IMR-90 (cell line): Measurements from ENCODE around the gene HOMEZ. TPM values are rescaled to one million over a fixed set of nuclear protein-coding genes. Genes with fewer than 3 reads are reported as not detected.

Experiments
- ATAC-seq: fragments of 200-7000 bp; cut with Tn5 transposase; 2 replicates; pipeline ENCODE4 v1.9.1; 2020; ENCODE audit warnings: low read depth, mild to moderate bottlenecking, moderate library complexity
- BruUV-seq: library from RNA; stranded (reverse); fragments of 400-500 nt; replicated peaks from 2 replicates; lab custom pipeline; 2021; lab: Mats Ljungman, UMichigan
- CTCF ChIA-PET: fragments of 300-600 bp; formaldehyde crosslinking; extraction: SDS; loops from one replicate; lab custom pipeline; 2021; ENCODE audit warnings: antibody characterized with exemption; lab: Yijun Ruan, JAX
- POLR2A ChIA-PET: fragments of 300-600 bp; sonication (Branson Sonifier 250); formaldehyde crosslinking; loops from one replicate; lab custom pipeline; 2022; ENCODE audit warnings: antibody characterized with exemption; ENCODE audit not compliant: unreplicated experiment; lab: Charles Lee
- DNase-seq: peaks from one replicate; pipeline ENCODE4 v3.0.0; 2013
- H2AFZ ChIP-seq: replicated peaks from 2 replicates; pipeline ENCODE3; 2013; ENCODE audit warnings: low read length, mild to moderate bottlenecking; ENCODE audit not compliant: poor library complexity
- H2AK5ac ChIP-seq: 2 replicates; pipeline ENCODE4 v1.6.1; 2013; ENCODE audit warnings: low read depth, low read length, inconsistent platforms
- H2AK9ac ChIP-seq: replicated peaks from 2 replicates; pipeline ENCODE3; 2013; ENCODE audit warnings: mild to moderate bottlenecking, low read depth, low read length, moderate library complexity; ENCODE audit not compliant: poor library complexity
- H2BK120ac ChIP-seq: 2 replicates; pipeline ENCODE4 v1.6.1; 2013; ENCODE audit warnings: low read depth, low read length, inconsistent platforms
- H2BK15ac ChIP-seq: 3 replicates; pipeline ENCODE4 v1.6.1; 2013; ENCODE audit warnings: low read depth, low read length, inconsistent platforms
- H2BK20ac ChIP-seq: 2 replicates; pipeline ENCODE4 v1.6.1; 2013; ENCODE audit warnings: low read depth, mild to moderate bottlenecking, inconsistent platforms, low read length, moderate library complexity
- H2BK5ac ChIP-seq: 2 replicates; pipeline ENCODE4 v1.6.1; 2013; ENCODE audit warnings: mild to moderate bottlenecking, low read depth, low read length, inconsistent platforms; ENCODE audit not compliant: poor library complexity, severe bottlenecking
- H3K14ac ChIP-seq: replicated peaks from 2 replicates; pipeline ENCODE4 v1.6.1; 2013; ENCODE audit warnings: low read depth, low read length, inconsistent platforms
- H3K18ac ChIP-seq: 2 replicates; pipeline ENCODE4 v1.6.1; 2013; ENCODE audit warnings: low read depth, low read length, control low read depth
- H3K23ac ChIP-seq: 2 replicates; pipeline ENCODE4 v1.6.1; 2013; ENCODE audit warnings: low read depth, low read length, inconsistent platforms
- H3K27ac ChIP-seq: 2 replicates; pipeline ENCODE4 v1.5.1; 2013; ENCODE audit warnings: mild to moderate bottlenecking, control low read depth, low read length; ENCODE audit not compliant: insufficient read depth
- H3K27me3 ChIP-seq: 2 replicates; pipeline ENCODE4 v1.6.1; 2013; ENCODE audit warnings: low read length; ENCODE audit not compliant: control insufficient read depth, insufficient read depth
- H3K36me3 ChIP-seq: 2 replicates; pipeline ENCODE4 v1.6.1; 2013; ENCODE audit warnings: low read length, mixed read lengths; ENCODE audit not compliant: control insufficient read depth, insufficient read depth
- H3K4ac ChIP-seq: 2 replicates; pipeline ENCODE4 v1.6.1; 2013; ENCODE audit warnings: low read depth, low read length, inconsistent platforms
- H3K4me1 ChIP-seq: 2 replicates; pipeline ENCODE4 v1.6.1; 2013; ENCODE audit warnings: low read length, mixed read lengths; ENCODE audit not compliant: control insufficient read depth, insufficient read depth
- H3K4me2 ChIP-seq: 2 replicates; pipeline ENCODE4 v1.6.1; 2013; ENCODE audit warnings: low read depth, mild to moderate bottlenecking, control low read depth, low read length, moderate library complexity
- H3K4me3 ChIP-seq: 2 replicates; pipeline ENCODE4 v1.5.1; 2013; ENCODE audit warnings: low read depth, mild to moderate bottlenecking, control low read depth, low read length, moderate library complexity; ENCODE audit not compliant: insufficient read depth
- H3K56ac ChIP-seq: 2 replicates; pipeline ENCODE4 v1.6.1; 2013; ENCODE audit warnings: low read length, inconsistent platforms; ENCODE audit not compliant: insufficient read depth; ENCODE audit errors: extremely low read depth
- H3K79me1 ChIP-seq, 2 experiments: 2 replicates each; pipeline ENCODE4 v1.6.1; 2013; ENCODE audit warnings: low read length in 2 of 2, inconsistent platforms in 1 of 2, low read depth in 1 of 2
- H3K9ac ChIP-seq: 2 replicates; pipeline ENCODE4 v1.6.1; 2013; ENCODE audit warnings: low read depth, low read length, control low read depth
- H3K9me1 ChIP-seq: 2 replicates; pipeline ENCODE4 v1.6.1; 2013; ENCODE audit warnings: low read length, inconsistent platforms; ENCODE audit not compliant: insufficient read depth
- H3K9me3 ChIP-seq: 2 replicates; pipeline ENCODE4 v1.6.1; 2013; ENCODE audit warnings: low read length; ENCODE audit not compliant: control insufficient read depth, insufficient read depth
- H4K20me1 ChIP-seq: 2 replicates; pipeline ENCODE4 v1.6.1; 2013; ENCODE audit warnings: low read length, inconsistent platforms; ENCODE audit not compliant: insufficient read depth
- H4K5ac ChIP-seq: 2 replicates; pipeline ENCODE4 v1.6.1; 2013; ENCODE audit warnings: mild to moderate bottlenecking, low read depth, low read length, control low read depth
- H4K8ac ChIP-seq, 2 experiments: 2 replicates each; pipeline ENCODE4 v1.6.1; 2013; ENCODE audit warnings: low read depth in 2 of 2, low read length in 2 of 2, control low read depth in 1 of 2, inconsistent platforms in 1 of 2
- H4K91ac ChIP-seq: 2 replicates; pipeline ENCODE4 v1.6.1; 2013; ENCODE audit warnings: low read depth, low read length, inconsistent platforms; ENCODE audit not compliant: insufficient read depth
- CTCF ChIP-seq: conservative IDR thresholded peaks from 2 replicates; pipeline ENCODE4 v1.5.1; 2012; ENCODE audit warnings: mild to moderate bottlenecking, low read depth, low read length, improper control_type of control experiment
- FOS ChIP-seq: fragments of 150-350 bp; IDR thresholded peaks from 2 replicates; pipeline ENCODE4 v1.6.1; 2016; ENCODE audit warnings: low read depth, low read length
- MAZ ChIP-seq: IDR thresholded peaks from 2 replicates; pipeline ENCODE4 v1.6.1; 2012; ENCODE audit warnings: low read depth, mild to moderate bottlenecking, low read length, improper control_type of control experiment, moderate library complexity, borderline replicate concordance
- RCOR1 ChIP-seq: IDR thresholded peaks from 2 replicates; pipeline ENCODE4 v1.6.1; 2012; ENCODE audit warnings: mild to moderate bottlenecking, low read length, improper control_type of control experiment; ENCODE audit not compliant: insufficient replicate concordance
- USF2 ChIP-seq: fragments of 150-350 bp; IDR thresholded peaks from 2 replicates; pipeline ENCODE4 v1.6.1; 2017; ENCODE audit warnings: mild to moderate bottlenecking, antibody characterized with exemption, low read length, low read depth
- dilution Hi-C: fragments of 300-500 bp; cut with HindIII; formaldehyde crosslinking; loops from one replicate; pipeline ENCODE4 v1.14.3; 2018; ENCODE audit warnings: low sequenced_read_pairs; ENCODE audit not compliant: unreplicated experiment
- in situ Hi-C: fragments of 300-500 bp; cut with MboI; formaldehyde crosslinking; loops from 3 replicates; pipeline ENCODE4 v1.14.3; 2019; ENCODE audit warnings: low sequenced_read_pairs, inconsistent platforms, mixed read lengths
- intact Hi-C: fragments of 100-400 bp; cut with micrococcal nuclease; formaldehyde crosslinking; loops from 2 replicates; pipeline ENCODE4 v1.10.0; 2022
- polyA plus RNA-seq, 3 experiments: library from polyadenylated mRNA; depleted of rRNA; stranded (reverse); fragments of >200 nt; gene quantifications; 2 replicates each; pipeline ENCODE4 v1.2.3, GENCODE V29; 2012; ENCODE audit warnings: low replicate concordance in 1 of 3
- total RNA-seq: library from RNA; depleted of rRNA; stranded (reverse); fragments of >200 nt; gene quantifications from 2 replicates; pipeline ENCODE4 v1.2.3, GENCODE V29; 2012

Gene HOMEZ
- total and polyA plus RNA-seq, 2 of the 4 experiments (the other 2 are of a cell fraction), result 7.7 to 9.7 TPM

GRCh38 chr14:23259426-23259825, 26.5 kb downstream of the HOMEZ start:
- H2BK5ac ChIP-seq, result no peak overlapping the region
- CTCF ChIA-PET, result interaction anchor here (0.5 to 0.8 kb wide), 2 partner anchors 40 to 139 kb away, joined by 3 to 11 read pairs; no protein-coding TSS in a partner anchor

More at GRCh38 chr14:23259426-23259825, 26.5 kb downstream of the HOMEZ start:
- DNase-seq (no peak), ATAC-seq (no peak)
- POLR2A ChIA-PET, result no interaction called here
- H4K8ac ChIP-seq, result no peak overlapping the region
- H2AK9ac ChIP-seq, result no peak overlapping the region
- H4K5ac ChIP-seq, result no peak overlapping the region
- no peak overlapping the region for H3K27ac ChIP-seq
- no peak overlapping the region for H2BK120ac ChIP-seq
- H2BK15ac ChIP-seq, result no peak overlapping the region
- in situ Hi-C loops (no loop called here), intact Hi-C loops (no loop called here), dilution Hi-C loops (no loop called here)
- H2AK5ac ChIP-seq, result no peak overlapping the region
- H3K18ac ChIP-seq, result no peak overlapping the region
- H4K91ac ChIP-seq, result no peak overlapping the region
- no peak overlapping the region for H3K23ac ChIP-seq
- TF ChIP-seq CTCF, result no peak
- no peak for TF ChIP-seq FOS
- TF ChIP-seq USF2, result no peak
- no peak for TF ChIP-seq MAZ
- no peak for TF ChIP-seq RCOR1
- no peaks in the 10 kb centered on the region for H3K36me3 ChIP-seq
- no peaks in the 10 kb centered on the region for H3K79me1 ChIP-seq
- no TSS peak for BruUV-seq
- no peak overlapping the region for H2AFZ ChIP-seq
- no peak overlapping the region for H2BK20ac ChIP-seq
- no peak overlapping the region for H3K14ac ChIP-seq
- H3K27me3 ChIP-seq, result peaks cover 14% of the 10 kb centered on the region
- no peak overlapping the region for H3K56ac ChIP-seq
- H3K4me3 ChIP-seq, result no peak overlapping the region
- H4K20me1 ChIP-seq, result no peaks in the 10 kb centered on the region
- H3K9me1 ChIP-seq, result no peaks in the 10 kb centered on the region
- no peaks in the 10 kb centered on the region for H3K9me3 ChIP-seq
- no peak overlapping the region for H3K9ac ChIP-seq
- H3K4ac ChIP-seq, result no peak overlapping the region
- H3K4me1 ChIP-seq, result no peaks in the 10 kb centered on the region
- H3K4me2 ChIP-seq, result no peak overlapping the region
